HG02981 (cell line): ENCODE data around the gene RASA3.

Source experiments
- ATAC-seq: cut with Tn5 transposase; IDR thresholded peaks from one replicate; pipeline ENCODE4 v1.9.1; 2021; ENCODE audit warnings: mild to moderate bottlenecking, moderate library complexity; ENCODE audit not compliant: unreplicated experiment

The RASA3 gene

DNA sequence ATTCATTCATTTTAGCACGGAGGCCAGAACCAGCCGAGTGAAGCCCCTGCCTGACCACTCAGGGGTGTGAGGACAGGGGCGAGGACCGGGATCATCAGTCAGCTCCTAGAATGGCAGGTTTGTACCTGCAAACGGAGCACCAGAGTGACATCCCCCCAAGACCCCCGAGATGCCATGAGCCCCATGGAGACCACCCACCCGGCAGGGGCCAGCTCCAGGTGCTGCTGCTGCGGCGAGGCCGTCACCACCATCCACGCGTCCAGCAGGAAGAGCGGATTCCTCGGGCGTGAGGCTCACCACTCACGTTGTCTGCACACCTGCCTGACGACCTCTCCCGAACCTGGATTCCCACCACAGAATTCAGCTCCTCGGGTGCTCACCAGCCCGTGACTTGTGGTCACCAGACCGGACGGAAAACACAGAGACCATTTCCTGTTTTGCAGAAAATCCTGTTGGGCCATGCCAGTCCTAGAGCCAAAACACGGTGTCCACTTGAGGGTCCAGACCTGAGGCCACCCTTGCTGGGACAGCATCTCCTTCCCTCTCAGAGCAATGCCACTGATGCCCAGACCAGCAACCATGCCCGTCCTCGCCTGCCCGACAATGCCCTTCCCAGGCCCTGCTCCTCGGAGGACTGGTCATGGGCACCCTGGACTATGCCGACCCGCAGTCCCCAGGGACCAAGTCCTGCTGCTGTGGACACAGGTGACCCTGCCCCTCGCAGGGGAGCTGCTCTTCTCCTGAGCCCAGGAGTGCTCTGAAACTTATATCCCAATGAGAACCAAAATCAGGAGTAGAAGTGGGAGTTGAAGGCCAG is 74.2 kb downstream of the RASA3 start:
- no peak for ATAC-seq

DNA sequence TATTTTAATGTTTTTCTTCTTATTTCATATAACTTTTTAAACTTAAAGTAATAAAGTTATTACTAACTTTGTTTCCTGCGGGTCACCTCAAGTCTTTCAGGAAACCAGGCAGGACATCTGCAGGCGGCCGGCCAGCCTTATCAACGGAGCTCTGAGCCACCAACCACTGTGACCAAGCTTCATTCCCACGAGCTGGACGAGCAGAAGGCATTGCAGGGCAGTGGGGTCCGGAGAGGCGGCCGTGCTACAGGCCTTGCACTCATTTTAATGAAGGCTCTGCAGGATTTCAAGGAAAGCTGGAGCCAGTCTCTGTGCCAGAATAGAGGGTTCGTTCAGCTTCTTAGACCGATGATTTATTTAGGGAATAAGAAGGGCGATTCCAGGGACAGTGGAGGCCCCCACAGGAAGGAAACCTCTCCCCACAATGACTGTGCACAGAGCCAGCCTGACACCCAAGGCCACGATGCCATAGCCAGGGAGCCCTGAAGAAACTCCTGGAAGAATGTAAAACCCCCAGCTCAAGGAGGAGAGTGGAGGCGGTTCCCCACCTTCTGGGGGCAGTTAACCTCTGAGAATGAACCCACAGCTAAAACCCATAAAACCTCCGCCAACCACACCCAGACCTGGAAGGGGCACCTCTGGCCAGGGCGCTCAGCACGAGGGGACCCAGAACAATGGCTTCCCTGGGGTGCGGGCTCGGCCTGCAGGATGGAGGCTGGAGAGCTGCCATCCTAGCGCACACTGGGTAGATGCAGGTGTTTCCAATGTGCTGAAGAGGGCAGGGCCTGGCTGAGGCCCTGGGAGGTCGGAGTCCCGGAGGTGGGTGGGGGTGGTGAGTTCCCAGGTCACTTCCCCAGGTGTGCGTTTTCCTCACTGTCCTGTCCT is 75.0 kb downstream of the RASA3 start:
- no peak for ATAC-seq

DNA sequence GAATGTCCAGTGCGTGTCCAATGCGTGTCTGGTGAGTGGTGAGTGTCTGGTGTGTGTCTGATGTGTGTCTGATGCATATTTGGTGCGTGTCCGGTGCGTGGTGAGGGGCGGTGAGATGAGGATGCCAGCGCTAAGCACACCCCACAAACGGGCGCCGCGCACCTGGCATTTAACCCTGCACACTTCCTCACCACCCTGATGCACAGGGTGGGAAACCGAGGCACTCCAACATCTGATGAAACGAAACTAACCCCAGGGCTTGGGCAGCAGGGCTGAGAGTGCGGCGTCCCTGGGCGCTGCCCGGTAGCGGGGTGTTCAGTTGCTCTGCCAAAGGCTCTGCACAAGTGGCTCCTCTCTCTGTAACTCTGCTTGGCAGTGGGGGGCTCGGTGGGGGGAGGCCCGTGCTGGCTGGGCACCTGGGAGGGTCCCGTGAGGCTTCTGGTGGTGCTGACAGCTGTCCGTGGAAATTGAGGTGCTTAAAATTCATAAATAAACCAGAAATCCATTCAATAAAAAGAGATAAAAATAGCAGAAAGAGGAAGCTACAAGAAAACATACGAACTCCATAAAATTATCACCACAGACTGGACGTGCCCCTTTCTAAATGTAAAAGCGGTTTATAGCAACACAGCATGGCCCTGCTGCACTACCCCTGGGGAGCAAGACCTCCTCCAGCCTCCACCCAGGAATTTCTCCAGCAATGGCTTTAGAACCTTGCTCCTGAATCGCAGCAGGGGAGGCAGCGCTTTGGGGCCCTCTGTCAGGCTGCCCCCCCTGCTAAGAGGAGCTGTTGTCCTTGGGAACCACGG is 76.0 kb downstream of the RASA3 start:
- ATAC-seq: no peak

DNA sequence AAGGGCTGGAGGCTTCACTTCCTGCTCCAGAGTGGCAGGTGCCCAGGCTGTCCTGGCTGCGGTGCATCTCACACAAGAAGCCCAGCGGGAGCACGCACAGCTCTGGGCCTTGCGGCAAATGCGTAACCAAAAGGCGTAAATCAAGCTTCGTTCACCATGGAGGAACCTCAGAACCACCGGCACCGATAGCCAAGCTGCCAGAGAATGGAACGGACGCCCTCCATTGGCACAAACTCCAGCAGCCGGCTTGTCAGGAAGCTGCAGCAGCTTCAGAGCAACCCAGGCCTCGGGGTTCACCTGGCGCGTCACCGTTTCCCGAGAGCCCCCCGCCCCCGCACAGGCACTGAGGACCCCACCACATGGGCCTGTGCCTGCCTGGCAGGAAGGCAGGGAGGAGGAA is 76.7 kb downstream of the RASA3 start:
- no peak for ATAC-seq

DNA sequence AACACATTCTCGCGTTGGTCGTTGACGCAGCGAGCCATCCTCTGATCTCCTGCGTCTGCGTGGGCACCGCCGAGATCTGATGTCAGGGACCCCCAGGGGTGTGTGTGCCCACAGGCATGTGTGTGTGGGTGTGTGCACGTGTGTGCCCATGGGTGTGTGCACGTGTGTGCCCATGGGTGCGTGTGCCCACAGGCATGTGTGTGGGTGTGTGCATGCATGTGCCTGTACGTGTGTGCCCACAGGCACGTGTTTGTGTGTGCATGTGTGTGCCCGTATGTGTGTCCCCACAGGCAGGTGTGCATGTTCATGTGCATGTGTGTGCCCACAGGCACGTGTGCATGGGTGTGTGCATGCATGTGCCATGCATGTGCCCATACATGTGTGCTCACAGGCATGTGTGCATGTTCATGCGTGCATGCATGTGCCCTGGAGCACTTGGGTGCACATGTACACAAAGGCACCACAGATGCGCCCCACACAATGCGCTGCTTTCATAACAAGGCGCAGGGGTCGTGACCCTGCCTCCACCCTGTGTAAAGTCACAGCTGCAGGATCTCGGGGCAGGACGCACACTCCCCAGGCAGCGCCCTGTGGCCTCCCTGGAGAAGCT is 77.5 kb downstream of the RASA3 start:
- no peak for ATAC-seq

DNA sequence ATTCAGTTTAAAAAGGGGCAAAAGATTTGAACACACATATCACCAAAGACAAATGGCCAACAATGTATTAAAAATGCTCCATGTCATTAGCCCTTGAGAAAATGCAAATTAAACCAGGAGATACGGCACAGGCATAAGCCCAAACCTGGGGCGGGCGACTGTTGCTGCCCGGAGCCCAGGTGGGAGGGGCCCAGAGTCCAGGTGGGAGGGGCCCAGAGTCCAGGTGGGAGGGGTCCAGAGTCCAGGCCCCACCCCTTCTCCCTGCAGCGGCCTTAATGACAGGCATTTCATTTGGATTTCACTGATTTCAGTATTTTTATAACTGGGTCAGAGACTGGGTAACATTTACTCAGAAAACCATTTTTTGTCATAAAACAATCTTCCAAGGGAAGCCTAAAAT is 78.2 kb downstream of the RASA3 start:
- ATAC-seq: no peak

DNA sequence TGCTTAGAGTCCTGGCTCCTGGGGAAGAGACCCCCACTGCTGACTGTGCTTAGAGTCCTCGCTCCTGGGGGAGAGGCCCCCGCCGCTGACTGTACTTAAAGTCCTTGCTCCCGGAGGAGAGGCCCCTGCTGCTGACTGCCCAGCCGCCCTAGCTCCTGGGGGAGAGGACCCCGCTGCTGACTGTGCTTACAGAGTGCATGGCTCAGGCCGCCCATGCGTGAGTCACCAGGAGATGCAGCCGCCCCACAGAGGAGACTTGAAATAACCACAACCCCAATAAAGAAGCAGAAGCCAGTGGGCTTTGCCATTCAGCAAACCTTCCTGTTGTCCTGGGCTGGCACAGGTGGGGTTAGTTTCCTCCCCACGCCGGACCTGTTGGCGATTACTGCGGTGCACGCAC is 79.4 kb downstream of the RASA3 start:
- ATAC-seq: no peak

DNA sequence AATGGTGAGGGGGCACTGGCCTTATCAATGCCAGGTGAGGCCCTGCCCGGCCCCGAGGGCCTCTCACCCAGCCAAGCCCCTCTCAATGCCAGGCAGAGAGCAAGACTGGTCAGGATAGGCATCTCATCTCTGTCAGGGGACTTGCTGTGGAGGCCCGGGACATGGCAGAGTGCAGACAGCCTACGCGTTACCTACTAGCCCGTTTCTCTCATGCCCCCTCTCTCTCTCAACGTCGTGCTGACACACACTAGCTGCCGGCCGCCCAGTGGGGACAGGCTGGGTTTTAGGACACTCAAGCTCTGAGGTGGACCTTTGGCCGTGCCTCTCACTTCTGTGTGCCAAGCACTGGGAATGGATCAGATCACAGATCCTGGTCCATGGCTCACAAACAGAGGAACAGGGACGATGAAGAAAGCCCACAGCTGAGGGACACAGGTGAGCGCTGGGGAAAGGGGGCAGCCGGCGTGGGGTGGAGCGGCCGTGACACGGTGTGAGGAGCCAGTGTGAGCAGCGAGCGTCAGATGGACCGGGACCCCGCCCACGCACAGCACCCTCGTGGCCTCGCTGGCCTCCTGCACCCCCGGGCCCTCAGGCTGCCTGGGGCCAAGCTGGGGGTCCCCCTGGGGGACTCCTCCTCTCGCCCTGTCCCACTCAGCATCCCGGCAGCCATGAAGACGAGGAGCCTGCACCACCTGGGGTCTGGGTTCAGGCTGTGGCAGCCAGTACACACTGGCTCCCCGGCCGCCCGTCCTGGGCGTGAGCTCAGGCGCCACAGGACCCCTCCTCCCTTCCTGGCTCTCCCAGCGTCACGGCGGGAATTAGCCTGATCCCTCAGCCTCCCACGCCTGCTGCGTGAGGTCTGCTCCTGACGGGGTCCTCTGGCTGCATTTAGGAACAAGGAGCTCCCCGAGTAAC is 81.6 kb downstream of the RASA3 start:
- ATAC-seq: no peak

DNA sequence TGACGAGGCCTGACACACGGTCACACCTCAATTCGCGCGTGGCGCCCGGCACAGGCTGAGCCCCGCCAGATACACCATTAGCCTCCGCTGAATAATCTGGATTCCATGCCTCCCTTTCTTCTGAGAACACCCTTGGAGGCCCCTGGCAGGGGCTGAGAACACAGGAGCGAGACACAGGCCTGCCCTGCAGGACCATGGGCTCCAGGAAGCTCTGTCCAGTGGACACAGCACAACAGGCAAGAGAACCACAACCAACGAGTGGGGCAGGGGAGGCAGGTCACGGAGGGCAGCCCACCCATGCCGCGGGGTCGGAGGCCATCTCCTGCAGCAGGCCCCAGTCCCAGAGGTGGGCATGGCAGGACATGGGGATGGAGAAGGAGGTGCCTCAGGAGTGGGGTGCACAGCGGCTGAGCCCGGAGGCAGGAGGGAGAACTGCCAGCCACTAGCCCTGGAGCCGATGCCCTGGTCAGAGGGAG is 82.8 kb downstream of the RASA3 start:
- ATAC-seq: no peak

DNA sequence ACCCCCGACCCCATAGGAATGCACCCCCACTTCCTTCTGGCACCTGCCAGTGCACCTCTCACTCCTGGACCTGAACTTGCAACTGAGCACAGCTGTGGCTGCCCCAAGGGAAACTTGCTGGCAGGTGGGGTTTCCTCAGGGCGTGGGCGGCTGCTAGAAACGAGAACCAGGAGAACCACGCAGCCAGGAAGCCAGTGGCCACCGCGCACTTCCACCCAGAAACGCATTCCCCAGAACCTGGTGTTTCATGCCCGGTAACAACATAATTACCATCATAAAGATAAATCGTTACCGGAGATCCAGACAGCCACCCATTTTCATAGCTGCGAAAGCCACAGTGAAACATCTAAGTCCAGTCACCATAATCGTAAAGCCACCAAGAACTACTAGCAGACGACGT is 83.4 kb downstream of the RASA3 start:
- ATAC-seq: no peak

DNA sequence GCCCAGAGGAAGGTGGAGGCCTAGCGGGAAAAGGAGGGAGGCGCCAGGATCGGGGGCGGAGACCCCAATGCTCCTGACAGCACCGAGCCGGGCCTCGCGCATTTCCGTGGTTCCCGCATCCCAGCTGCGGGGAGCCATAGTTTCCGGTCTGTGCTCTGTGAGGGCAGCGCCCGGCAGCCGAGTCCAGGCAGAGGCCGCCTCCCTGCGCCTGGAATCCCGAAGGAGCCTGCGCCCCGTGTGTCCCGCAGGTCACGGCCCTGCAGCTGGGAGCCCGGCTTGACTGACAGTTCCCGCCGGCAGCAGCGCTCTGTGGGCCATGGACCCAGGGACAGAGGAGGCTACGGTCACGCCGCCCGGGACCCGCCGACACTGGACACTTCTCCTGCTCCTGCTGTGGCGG is 84.0 kb downstream of the RASA3 start:
- no peak for ATAC-seq

DNA sequence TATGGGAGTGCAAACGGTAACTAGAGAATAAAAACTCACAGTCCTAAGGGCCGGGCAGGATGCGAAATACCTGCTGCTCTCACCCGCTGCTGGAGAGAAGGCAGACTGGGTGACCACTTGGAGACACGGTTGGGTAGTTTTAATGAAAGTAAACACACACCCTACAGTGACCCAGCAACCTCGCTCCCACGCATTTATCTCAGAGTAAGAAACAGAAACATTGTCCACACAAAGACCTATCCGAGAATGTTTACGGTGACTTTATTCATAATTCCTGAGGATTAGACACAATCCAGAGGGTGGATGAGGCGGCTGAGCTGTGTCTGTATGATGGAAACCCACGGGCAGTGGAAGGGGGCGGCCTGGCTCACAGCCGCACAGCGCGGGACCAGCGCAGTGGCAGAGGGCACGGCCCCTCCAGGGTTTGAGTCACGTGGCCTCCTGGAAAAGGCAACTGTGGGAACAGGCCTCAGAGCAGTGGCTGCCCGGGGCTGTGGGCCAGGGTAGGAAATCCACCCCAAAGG is 85.0 kb downstream of the RASA3 start:
- no peak for ATAC-seq

DNA sequence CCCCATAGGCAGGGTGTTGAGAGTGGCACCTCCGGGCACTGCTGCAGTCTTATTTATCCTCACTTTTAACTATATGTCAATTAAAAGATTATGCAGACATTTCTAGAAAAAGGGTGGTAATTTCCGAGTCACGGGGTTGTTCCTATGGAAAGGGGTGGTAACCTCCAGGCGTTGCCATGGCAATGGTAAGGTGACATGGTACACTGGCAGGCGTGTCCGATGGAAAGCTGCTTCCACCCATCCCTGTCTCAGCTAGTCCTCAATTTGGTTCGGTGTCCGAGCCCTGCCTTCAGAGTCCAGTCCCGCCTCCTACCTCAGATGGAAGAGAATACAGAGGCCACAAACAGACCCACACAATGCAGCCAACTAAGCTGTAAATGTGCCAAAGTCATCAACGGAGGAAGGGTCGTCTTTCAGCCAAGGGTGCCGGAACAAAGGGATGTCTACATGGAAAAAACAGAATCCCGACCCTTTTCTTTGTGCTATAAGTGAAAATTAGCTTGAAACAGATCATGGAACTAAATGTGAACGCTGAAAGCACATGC is 85.9 kb downstream of the RASA3 start:
- ATAC-seq: no peak

DNA sequence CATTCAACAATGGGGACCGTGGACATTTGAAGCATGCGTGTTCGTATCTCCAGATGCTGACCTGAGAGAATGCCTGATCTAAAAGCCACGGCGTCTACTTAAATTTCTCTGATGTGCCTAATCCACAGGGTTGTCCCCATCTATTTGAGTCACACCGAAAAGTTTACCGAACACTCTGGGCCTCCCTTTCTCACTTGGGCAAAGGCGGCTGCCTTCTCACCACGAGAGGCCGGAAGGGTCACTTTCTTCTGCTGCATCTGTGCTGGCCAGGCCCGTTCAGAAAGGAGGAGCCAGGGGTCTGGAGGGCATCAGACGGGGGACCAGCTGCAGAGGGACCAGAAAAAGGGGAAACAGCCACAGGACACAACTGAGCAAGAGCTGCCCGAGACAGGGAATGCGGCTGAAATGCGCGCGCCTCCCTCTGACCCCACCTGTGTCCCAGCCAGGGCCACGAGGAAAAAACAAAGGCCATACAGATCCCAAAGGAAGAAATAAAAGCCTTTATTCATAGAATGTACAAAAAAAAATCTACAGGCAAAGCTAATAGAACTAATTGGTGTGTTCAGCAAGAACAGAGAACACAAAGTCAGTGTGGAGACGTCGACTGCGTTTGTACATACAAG is 87.2 kb downstream of the RASA3 start:
- ATAC-seq: no peak

DNA sequence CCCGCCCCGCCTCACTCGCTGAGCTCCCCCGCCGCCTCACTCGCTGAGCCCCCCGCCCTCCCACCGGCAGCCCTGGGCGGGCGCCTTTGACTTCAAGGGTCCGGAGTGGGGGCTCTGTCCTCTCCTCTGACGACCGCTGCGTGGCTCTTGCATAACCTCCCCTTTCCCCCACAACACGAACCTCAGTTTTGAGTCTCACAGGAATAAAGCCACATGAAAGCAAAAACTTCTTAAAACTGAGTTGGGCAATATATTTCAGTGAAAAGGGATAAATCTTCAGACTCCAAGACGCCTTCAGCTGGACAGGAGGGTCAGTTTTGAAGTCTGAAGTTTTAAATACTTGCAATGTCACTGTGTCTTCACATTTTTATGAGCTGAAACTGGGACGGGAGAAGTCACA is 87.9 kb downstream of the RASA3 start:
- ATAC-seq: no peak

DNA sequence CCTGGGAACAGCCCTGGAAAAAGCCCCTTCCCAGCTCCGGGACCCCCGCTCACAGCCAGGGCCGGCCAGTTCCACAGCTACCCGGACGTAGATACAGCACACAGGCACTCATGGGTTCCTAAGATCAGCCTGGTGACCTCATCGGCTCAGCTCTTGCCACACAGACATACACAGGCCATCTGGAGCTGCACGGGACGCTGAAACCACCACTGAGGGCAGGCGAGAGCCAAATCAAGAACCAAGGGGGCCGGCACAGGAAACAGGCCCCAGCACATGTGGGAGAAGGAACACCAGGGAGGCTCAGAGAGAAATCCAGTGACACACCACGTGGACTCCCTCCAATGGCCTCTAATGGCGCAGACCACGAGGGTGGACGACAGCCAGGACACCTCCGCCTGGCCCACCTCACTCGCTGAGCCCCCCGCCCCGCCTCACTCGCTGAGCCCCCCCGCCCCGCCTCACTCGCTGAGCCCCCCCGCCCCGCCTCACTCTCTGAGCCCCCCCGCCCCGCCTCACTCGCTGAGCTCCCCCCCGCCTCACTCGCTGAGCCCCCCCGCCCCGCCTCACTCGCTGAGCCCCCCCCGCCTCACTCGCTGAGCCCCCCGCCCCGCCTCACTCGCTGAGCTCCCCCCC is 88.9 kb downstream of the RASA3 start:
- ATAC-seq: no peak

DNA sequence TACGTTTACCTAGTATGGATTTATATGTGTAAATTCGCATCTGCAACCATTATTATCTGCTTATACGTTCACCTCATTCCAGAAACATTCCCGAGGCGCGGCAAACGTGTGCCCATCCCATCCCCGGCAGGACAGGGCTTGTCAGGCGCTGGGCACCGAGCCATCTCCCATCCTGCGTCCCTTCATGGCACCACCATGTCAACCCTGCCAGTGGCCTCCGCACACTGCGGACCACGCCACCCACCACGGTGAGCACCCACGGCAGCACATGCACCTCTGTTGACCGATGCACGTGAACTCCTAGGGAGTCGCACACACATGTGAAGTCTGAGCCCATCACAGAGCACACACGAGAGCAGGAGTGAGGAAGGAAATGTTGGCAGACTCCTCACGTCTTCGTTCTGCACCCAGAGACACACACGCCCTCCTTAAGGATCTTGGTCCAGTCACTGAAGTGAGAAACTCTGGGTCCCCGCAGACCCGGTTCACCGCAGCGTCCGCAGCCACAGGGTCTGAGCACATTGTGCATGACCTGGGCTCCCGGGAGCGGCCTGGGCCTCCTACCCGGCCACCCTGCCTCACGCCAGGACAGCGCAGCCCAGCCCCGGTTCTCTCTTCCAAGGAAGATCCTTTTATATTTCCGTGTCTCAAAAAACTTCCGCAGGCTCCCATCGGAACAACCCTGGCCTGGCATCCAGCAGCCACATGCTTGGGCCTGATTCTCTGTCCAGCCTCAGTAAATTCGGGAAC is 90.2 kb downstream of the RASA3 start:
- ATAC-seq: no peak

DNA sequence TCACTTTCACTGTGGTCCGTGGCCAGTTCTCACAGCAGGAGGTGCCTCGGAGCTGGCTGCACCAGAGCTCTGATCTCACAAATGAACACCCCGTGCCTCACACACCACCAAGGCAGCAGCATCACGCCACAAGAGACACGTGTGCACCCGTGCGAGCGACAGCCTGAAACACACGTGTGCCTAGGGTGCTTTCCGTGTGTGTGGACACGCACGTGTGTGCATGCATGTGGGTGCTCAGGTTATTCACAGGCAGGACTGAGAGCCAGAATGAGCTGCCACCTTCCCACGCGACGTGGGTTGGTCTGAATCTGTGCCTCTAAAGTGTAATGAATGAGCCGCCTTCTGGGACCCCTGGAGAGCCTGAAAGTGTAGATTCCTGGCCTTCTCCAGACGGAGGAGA is 90.9 kb downstream of the RASA3 start:
- no peak for ATAC-seq
